Prostate gland (tissue), 2 donors: ENCODE results near the gene ATP10B. TPM values are rescaled to one million over a fixed set of nuclear protein-coding genes. Genes with fewer than 3 reads are reported as not detected.

Source experiments
- DNase-seq: peaks from one replicate; pipeline ENCODE4 v3.0.0-alpha.2; 2019; ENCODE audit warnings: low spot score
- H3K27ac ChIP-seq, 2 donors: fragments of 200-600 bp; sonication (generic); 2 replicates each; pipeline ENCODE4 v1.5.1; 2017 to 2019
- H3K27me3 ChIP-seq: fragments of 200-600 bp; sonication (generic); replicated peaks from 2 replicates; pipeline ENCODE4 v1.5.1; 2019; ENCODE audit not compliant: insufficient read depth
- H3K36me3 ChIP-seq, 2 donors: fragments of 200-600 bp; sonication (generic); 1 replicate in 1 of 2; 2 replicates in 1 of 2; pipeline versions ENCODE4 v1.5.1 to v1.8.1; 2017 to 2019
- H3K4me1 ChIP-seq: fragments of 200-600 bp; sonication (generic); replicated peaks from 2 replicates; pipeline ENCODE4 v1.5.1; 2019
- H3K4me3 ChIP-seq, 2 donors: fragments of 200-600 bp; sonication (generic); 2 replicates each; pipeline ENCODE4 v1.5.1; 2017 to 2019
- H3K9me3 ChIP-seq: fragments of 200-600 bp; sonication (generic); 2 replicates; pipeline ENCODE4 v1.5.1; 2017
- POLR2A ChIP-seq: fragments of 450-650 bp; IDR thresholded peaks from one replicate; pipeline ENCODE4 v1.6.1; 2016; ENCODE audit warnings: antibody characterized with exemption, mild to moderate bottlenecking
- POLR2AphosphoS5 ChIP-seq: sonication (generic); formaldehyde crosslinking; IDR thresholded peaks from one replicate; pipeline ENCODE4 v1.6.1; 2017; ENCODE audit warnings: antibody characterized with exemption
- WGBS: methylation state at CpG from one replicate; pipeline ENCODE4 v1.1.5; 2018; 5-methylcytosine and 5-hydroxymethylcytosine counted together
- intact Hi-C: fragments of 100-400 bp; cut with DNase I; formaldehyde crosslinking; loops from one replicate; pipeline ENCODE4 v1.14.2; 2022
- total RNA-seq, 2 donors: library from RNA; depleted of rRNA; stranded (reverse); fragments of >200 nt; gene quantifications; one replicate each; pipeline ENCODE4 v1.1.0, GENCODE V29; 2016
- TF ChIP-seq, protein P1 (sequence below), 4 experiments: fragments of 200-600 bp in 2 of 4; fragments of 450-650 bp in 2 of 4; sonication (generic) in 2 of 4; IDR thresholded peaks; 1 replicate in 3 of 4; 2 replicates in 1 of 4; pipeline ENCODE4 v1.5.1; 2016 to 2019; ENCODE audit warnings: antibody characterized with exemption in 4 of 4, mild to moderate bottlenecking in 2 of 4, moderate library complexity in 2 of 4

The ATP10B gene
- total RNA-seq, 2 donors from 2014 or later = 0.74 TPM; not detected in 1

DNA sequence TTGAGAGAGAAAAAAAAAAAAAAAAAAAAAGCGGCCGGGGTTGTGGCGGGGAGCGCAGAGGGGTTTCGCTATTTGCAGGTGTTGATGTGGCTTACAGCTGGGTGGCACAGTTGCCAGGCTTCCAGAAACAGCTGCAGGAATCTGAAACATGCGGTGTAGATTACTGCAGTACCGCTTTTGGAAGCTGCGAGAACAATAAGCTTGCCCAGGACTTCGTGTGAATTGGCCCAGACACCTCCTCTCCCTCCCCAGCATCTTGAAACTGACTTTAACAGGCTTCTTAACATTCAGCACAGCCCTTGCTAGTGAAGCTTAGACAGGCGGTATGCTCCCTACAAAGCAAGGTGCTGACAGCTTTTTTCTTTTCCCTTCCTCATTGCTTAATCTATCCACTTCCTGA lies 104.0 kb downstream of the ATP10B start:
- no peak for DNase-seq
- H3K36me3 ChIP-seq = no peaks in the 10 kb centered on the region
- H3K4me3 ChIP-seq = no peak overlapping the region
- TF ChIP-seq, protein P1, sequence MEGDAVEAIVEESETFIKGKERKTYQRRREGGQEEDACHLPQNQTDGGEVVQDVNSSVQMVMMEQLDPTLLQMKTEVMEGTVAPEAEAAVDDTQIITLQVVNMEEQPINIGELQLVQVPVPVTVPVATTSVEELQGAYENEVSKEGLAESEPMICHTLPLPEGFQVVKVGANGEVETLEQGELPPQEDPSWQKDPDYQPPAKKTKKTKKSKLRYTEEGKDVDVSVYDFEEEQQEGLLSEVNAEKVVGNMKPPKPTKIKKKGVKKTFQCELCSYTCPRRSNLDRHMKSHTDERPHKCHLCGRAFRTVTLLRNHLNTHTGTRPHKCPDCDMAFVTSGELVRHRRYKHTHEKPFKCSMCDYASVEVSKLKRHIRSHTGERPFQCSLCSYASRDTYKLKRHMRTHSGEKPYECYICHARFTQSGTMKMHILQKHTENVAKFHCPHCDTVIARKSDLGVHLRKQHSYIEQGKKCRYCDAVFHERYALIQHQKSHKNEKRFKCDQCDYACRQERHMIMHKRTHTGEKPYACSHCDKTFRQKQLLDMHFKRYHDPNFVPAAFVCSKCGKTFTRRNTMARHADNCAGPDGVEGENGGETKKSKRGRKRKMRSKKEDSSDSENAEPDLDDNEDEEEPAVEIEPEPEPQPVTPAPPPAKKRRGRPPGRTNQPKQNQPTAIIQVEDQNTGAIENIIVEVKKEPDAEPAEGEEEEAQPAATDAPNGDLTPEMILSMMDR (IDR thresholded peaks at IDR 0.05) = no peak
- TF ChIP-seq POLR2AphosphoS5 (no peak), POLR2A (no peak)
- no peaks in the 10 kb centered on the region for H3K9me3 ChIP-seq
- WGBS = 31% methylated on average over 10 of the region's 10 CpGs
- intact Hi-C loops = no loop called here
- no peak overlapping the region for H3K27ac ChIP-seq
- H3K4me1 ChIP-seq = no peaks in the 10 kb centered on the region
- H3K27me3 ChIP-seq = no peaks in the 10 kb centered on the region

DNA sequence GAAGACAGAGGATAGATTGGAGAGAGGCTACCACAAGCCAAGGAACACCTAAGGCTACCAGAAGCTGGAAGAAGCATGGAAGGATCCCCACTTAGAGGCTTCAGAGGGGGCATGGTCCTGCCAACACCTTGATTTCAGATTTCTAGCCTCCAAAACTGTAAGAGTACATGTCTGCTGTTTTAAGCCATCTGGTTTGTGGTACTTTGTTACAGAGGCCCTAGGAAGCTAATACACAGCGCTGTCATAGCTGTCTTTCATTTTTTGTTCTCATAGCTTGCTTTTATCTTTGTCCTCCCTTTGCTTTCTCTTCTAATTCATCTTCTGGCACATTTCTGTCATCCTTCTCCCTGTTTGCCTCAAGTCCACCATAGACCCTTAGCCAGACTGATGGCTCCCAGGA lies 104.5 kb downstream of the ATP10B start:
- H3K36me3 ChIP-seq = no peaks in the 10 kb centered on the region
- no peaks in the 10 kb centered on the region for H3K27me3 ChIP-seq
- no peaks in the 10 kb centered on the region for H3K9me3 ChIP-seq
- WGBS = 96% methylated on average over 1 of the region's 1 CpG
- intact Hi-C loops = no loop called here
- no peak overlapping the region for H3K4me3 ChIP-seq
- H3K27ac ChIP-seq = no peak overlapping the region
- no peak for DNase-seq
- TF ChIP-seq POLR2A = no peak
- TF ChIP-seq POLR2AphosphoS5 = no peak
- TF ChIP-seq, protein P1 (IDR thresholded peaks at IDR 0.05) = no peak
- no peaks in the 10 kb centered on the region for H3K4me1 ChIP-seq

DNA sequence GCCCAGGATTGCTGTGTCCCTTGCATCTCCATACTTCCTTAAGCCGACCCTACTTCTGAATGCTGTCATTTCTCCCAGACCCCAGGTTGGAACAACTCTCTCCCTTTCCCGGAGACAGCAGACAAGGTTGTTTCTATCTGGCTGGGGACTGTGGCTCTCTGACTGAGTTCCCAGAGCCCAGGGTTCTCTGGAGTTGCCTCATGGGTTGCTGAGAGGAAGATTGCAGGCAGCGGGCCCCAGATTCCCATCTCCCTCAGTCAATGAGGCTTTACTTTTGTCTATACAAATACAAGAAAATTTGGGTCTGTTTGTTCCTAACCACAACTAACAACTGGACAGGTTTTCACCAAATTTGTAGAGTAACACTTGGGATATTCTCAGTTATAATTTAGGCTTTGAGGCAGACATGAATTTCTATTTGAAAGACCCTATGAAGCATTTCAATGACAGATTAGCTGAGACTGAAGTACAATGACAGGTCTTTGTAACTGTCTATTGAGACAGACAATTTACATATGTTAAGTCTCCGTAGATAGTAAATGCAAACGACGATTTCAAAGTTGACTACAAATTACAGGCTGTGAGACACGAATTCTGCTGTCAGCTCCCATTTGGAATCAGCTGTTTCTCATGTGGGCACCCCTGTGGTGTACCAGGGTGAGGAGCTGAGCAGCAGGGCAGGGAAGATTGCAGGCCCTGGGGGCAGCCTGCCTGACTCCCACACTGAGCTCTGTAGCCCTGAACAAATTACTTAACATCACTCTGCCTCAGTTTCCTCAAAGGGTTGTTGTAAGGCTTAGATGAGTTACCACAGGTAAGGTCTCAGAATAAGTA lies 107.5 kb downstream of the ATP10B start:
- Histone ChIP-seq H3K27me3 (no peaks in the 10 kb centered on the region), H3K9me3 (no peaks in the 10 kb centered on the region), H3K4me3 (no peak overlapping the region), H3K4me1 (no peaks in the 10 kb centered on the region), H3K27ac (no peak overlapping the region), H3K36me3 (no peaks in the 10 kb centered on the region)
- intact Hi-C loops = no loop called here
- WGBS = 72% methylated on average over 7 of the region's 7 CpGs
- TF ChIP-seq POLR2A (no peak), POLR2AphosphoS5 (no peak)
- no peak for DNase-seq

DNA sequence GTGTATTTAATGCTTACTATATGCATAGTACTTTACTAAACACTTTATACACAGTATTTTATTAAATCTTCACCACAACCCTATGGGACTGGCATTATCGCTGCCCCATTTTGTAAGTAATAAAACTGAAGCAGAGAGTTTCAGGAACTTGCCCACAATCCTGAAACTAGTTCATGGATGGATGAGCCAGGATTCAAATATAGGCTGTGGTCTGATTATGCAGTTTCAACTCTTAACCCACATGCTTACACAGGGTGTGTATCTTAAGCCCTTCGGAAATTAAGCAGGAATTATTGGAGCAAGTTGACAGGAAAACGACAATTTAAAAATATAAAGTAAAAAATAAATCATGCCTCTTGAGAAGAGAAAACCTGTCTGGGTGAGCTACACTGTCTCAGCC lies 109.0 kb downstream of the ATP10B start:
- 79% methylated on average over 3 of the region's 3 CpGs for WGBS
- intact Hi-C loops = no loop called here
- H3K4me1 ChIP-seq = no peaks in the 10 kb centered on the region
- TF ChIP-seq POLR2A (no peak), POLR2AphosphoS5 (no peak)
- TF ChIP-seq, protein P1 (IDR thresholded peaks at IDR 0.05) = no peak
- H3K36me3 ChIP-seq = no peaks in the 10 kb centered on the region
- DNase-seq = no peak
- H3K9me3 ChIP-seq = no peaks in the 10 kb centered on the region
- H3K4me3 ChIP-seq = no peak overlapping the region
- H3K27me3 ChIP-seq = no peaks in the 10 kb centered on the region
- no peak overlapping the region for H3K27ac ChIP-seq

DNA sequence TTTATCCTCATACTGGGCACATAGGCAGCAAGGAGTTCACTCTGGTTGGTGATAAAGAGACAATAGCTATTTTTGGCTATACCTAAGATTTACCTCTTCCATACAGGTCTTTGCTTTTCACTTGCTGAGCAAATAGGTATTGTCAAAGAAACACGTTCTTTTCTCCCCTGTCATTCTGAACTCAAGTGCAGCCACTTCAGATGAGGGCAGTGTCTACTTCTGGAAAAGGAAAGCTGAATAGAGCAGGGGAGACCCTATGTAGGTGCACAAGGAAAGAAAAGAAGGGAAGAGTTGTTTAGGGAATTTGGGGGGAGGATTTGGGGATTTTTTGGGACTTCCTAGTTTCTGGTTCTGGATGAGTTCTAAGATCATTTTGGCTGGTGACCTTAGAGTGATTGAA lies 109.6 kb downstream of the ATP10B start:
- no peaks in the 10 kb centered on the region for H3K4me1 ChIP-seq
- H3K27ac ChIP-seq = no peak overlapping the region
- H3K27me3 ChIP-seq = no peaks in the 10 kb centered on the region
- H3K4me3 ChIP-seq = no peak overlapping the region
- no peaks in the 10 kb centered on the region for H3K9me3 ChIP-seq
- no peaks in the 10 kb centered on the region for H3K36me3 ChIP-seq
- TF ChIP-seq POLR2AphosphoS5 (no peak), POLR2A (no peak)
- TF ChIP-seq, protein P1 (IDR thresholded peaks at IDR 0.05) = no peak
- WGBS = 62% methylated on average over 1 of the region's 1 CpG
- intact Hi-C loops = no loop called here
- DNase-seq = no peak
